HG02623 (cell line): ENCODE data around the gene ZFP69.
"Not testable (repeated sequence)": the region's sequence is repeated elsewhere in the genome, so short reads cannot be mapped to it uniquely, and the experiment has no call there.

Experiments
- ATAC-seq: cut with Tn5 transposase; IDR thresholded peaks from one replicate; pipeline ENCODE4 v1.9.1; 2021; ENCODE audit warnings: moderate library complexity; ENCODE audit not compliant: unreplicated experiment

ZFP69 gene

DNA sequence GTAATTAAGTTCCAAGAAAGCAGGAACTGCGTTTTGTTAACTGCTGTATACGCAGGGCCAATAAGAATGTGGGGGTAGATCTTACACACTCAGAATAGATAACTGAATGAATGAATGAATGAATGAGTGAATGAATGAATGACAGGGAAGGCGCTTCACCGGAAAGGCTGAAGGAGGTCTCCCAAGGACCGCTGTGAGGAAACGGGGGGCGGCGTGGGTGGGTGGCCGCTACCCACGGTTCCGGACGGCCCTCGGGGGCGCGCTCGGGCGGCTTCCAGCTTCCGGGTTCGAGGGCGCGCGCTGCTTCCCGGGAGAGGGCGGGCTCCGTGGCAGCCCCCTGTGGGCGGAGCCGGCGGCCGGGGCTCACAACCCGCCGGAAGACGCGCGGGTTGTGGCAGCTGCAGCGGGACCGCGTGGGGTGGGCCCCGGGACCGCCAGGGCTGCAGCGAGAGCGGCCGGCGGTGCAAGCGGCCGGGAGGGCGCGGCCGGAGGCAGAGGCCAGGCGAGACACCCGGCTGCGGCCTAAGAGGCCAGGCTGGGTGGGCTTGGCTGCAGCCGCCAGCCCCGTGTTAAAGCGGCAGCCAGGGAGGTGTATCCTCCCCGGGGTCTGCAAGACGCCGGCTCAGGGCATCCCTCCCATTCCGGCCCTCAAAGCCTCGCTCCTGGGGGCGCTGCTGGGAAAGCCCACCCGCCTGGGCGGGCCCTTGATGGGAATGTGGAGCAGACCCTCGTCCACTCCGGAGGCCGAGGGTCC is at the start of gene ZFP69:
Gene ZFP69, plus strand, starts transcription at position 367 of the 754 bp plus-strand sequence. CDS start 2,072 bp downstream, outside the sequence.
- ATAC-seq = peak; percentile 73

DNA sequence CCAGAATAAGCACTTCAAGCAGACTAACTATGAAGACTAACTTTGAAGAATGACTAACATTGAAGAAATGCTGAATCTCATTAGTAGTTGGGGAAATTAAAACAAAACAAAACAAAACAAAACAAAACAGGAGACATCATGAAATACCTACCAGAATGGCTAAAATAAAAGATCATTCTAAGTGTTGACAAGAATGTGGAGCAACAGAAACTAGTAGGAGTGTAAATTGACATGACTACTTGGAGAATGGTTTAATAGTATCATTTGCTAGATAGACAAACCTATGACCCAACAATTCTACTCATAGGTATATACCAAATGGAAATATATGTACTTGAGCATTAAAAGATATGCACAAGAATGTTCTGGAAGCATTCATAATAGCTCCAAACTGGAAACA is 45.7 kb upstream of the ZFP69 start:
- no peak for ATAC-seq

DNA sequence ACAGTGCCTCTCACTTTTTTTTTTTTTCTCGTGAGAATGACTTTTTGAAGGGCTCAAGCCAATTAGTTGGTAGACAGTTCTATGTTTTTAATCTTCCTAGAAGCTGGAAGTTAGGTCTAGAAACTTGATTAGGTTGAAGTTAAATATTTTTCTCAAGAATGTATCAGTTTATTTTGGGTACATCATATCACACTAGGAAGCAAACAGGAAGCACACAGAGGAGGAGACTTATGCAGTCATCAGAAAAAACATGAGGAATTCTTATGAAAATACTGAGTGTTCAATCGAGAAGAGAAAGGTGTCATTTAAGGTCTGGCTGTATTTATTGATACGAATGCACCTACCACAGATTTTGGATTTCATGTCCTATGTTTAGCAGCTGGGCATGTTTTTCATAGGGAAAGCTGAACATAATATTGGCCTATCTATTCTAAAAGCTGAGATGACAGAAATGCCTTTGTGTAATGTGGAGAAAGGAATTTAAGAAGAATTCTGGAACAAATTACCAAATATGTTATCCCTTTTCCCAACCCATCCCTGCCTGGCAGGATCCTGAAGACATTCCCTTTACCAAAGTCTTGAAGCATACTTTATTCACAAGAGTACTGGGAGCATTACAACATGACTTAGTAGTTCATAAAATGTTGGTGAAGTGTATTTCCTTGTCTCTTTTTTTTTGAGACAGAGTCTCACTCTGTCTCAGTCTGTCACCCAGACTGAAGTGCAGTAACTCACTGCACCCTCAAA is 44.3 kb upstream of the ZFP69 start:
- no peak for ATAC-seq

GRCh38 chr1:40435471-40435870 is 41.6 kb upstream of the ZFP69 start:
- ATAC-seq = no peak

DNA sequence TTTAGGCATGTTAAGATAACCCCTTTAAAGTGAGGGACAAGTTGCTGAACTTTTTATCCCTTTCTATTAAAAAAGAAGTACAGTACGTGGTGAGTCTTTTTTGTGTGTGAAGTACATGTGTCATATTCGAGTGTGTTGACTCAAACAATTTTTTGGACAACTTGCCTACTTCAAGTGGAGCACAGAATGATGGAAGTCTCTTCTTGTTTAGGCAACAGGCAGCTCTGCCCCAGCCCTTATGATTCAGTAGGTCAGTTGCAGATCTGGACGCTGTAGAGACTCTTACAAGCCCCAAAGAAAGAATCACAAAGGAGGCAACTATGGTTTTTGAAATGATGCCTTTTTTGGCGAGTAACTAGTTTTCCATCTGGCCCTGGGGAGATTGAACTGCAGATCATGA is 41.2 kb upstream of the ZFP69 start:
- no peak for ATAC-seq

DNA sequence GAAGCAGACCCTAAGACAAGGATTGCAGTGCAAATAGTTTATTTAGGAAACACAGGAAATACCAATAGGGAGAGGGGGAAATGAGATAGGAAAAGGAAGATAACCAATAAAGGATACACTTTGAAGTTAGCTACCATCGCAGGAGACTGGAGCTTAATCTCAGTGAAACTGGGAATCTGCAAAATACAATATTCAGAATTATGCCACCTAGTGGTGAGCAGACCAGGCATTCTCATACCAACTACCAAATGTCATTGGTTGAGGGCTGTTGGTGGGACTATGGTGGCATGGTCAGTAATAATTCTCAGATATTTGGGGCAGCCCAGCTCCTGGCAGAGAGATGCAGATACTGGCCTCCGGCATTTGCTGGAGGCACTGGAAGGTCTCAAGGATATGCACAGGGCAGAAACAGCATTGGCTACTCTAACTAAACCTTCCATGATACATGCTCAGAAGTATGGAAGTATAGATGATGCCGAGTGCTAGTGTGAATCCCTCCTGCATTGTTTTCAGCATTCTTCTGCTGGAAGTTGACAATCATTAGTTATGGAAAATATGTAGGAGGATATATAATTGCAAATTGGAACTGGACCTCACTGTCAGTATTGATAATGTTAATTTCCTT is 38.6 kb upstream of the ZFP69 start:
- no peak for ATAC-seq

DNA sequence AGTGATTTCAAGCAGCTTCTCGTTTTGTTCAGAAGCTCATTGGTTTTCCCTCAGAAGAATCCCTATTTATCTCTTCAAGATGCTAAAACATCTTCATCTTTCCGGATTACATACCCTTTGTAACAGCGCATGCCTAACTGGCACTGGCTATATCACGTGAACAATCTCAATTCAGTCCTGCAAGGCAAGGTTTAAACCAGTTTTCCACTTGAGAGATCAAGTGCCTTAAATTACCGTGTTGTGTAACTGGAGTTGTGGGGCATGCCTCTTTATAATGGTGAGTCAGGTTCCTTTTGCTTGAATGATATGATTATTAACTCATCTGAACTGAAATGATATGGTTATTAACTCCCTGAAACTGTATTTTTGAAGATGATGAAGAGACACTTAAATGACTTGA is 37.8 kb upstream of the ZFP69 start:
- ATAC-seq = no peak

GRCh38 chr1:40449684-40450494 is 27.2 kb upstream of the ZFP69 start, which contains the start of gene ZFP69B:
Gene ZFP69B, plus strand, starts transcription at chr1:40450476. Its CDS starts 486 bp downstream, at chr1:40450962.
- peak; percentile 78 for ATAC-seq

DNA sequence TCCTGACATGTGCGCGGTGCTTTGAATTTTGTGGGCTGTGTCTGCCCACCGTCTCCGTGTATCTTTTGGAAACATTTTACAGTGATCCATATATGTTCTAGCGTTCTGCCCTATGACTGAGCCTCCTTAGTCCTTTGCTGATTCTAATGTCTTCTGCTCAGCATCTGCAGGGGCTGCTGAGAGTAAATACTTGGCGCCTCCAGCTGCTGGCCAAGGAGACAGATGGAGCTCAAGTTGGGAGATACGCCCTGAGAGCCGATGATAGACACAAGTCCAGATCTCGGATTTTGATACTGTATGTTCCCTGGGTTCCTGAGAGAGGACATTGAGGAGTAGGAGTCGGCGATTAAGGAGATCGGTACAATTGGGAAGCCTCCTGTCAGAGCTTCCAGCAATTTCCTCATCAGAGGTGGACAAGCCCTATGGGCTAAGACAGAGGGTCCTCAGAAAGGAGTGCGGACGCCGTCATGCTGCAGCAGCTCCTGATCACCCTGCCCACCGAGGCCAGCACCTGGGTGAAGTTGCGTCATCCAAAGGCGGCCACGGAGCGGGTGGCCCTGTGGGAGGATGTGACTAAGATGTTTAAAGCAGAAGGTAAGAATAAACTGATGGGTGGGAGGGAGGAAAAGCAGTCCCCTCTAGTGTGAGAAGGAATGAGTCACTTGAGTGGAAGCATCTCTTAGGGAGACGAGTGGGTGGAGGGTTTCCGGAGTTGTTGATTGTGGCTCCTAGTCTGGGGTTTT is 26.4 kb upstream of the ZFP69 start:
- ATAC-seq = peak; percentile 38

- ATAC-seq = no peak
Observed at GRCh38 chr1:40451238-40451585, 25.9 kb upstream of the ZFP69 start.

DNA sequence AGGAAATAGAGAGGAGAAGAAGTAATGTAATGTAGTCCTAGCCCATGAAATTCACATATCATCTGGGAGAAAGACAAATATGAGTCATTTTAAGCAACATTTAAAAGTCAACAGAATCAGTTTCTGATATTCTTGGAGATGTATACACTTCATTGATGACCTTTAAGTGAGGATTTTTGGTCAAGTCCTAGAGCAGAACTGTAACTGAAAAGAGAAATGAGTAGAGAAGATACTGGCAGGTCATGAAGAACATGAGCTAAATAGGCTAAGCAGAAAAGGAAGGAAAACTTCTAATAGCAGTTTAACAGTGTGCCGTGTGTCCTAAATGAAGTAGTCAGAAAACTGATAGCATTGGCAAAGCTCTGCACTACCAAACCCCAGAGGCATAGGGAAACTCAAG is 22.2 kb upstream of the ZFP69 start:
- no peak for ATAC-seq

GRCh38 chr1:40462956-40463590 is 14.0 kb upstream of the ZFP69 start:
- no peak for ATAC-seq

- ATAC-seq = no peak
Observed at GRCh38 chr1:40469327-40469726, 7.8 kb upstream of the ZFP69 start.

- ATAC-seq = no peak
Observed at GRCh38 chr1:40475268-40475667, 1.8 kb upstream of the ZFP69 start.

DNA sequence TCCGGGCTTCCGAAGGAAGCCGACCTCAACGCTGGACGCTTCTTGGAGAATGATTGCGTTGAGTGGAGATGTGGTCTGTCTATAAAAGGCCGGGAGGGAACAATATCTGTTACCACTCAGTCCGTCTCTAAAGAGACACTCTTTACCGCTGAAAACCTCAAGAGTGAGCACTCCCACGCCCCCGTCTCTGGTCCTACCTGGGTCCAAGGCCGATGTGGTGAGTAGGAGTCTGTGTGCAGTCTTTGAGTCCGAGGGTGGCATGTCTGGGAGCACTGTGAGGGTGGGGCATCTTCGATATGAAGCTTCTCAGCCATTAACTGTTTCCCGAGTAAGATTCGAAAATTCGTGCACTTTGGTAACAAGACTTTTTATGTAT is 576 bp downstream of the ZFP69 start:
- no peak for ATAC-seq

GRCh38 chr1:40478276-40478675 is 1.2 kb downstream of the ZFP69 start:
- ATAC-seq = no peak

GRCh38 chr1:40479156-40479555 is 2.1 kb downstream of the ZFP69 start:
- no peak for ATAC-seq

- no peak for ATAC-seq
Observed at GRCh38 chr1:40495315-40495903, 18.3 kb downstream of the ZFP69 start.

DNA sequence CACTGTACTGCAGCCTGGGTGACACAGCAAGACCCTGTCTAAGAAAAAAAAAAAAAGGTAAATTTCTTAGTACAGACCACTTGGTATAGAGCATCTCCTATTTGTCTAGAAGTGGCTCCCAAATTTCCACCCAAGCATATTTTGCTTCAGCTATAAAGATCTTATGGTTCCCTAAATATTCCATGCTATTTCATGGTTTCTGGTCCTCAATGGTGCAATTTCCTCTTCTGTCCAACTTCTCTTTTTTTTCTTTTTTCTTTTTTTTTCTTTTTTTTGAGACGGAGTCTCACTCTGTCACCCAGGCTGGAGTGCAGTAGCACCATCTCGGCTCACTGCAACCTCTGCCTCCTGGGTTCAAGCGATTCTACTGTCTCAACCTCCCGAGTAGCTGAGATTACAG is 25.6 kb downstream of the ZFP69 start:
- not testable (repeated sequence) for ATAC-seq

GRCh38 chr1:40507973-40508372 is 30.9 kb downstream of the ZFP69 start:
- ATAC-seq = no peak
